Chondrocyte (in vitro differentiated cells): ENCODE measurements around the gene OPTC. TPM values are rescaled to one million over a fixed set of nuclear protein-coding genes. Genes with fewer than 3 reads are reported as not detected.

ENCODE experiments used
- DNase-seq: peaks from one replicate; pipeline ENCODE4 v3.0.0; 2021; ENCODE audit warnings: mixed read lengths, low spot score
- H3K27ac Mint-ChIP-seq: one replicate; pipeline ENCODE4 v1.8.0; 2021; ENCODE audit warnings: mild to moderate bottlenecking, moderate library complexity, mixed read lengths; ENCODE audit not compliant: unreplicated experiment
- H3K27me3 Mint-ChIP-seq: 2 replicates; pipeline ENCODE4 v1.8.0; 2021; ENCODE audit warnings: low read depth, mixed read lengths
- H3K36me3 Mint-ChIP-seq: 2 replicates; pipeline ENCODE4 v1.8.0; 2021; ENCODE audit warnings: low read depth, mixed read lengths
- H3K4me1 Mint-ChIP-seq: 2 replicates; pipeline ENCODE4 v1.8.0; 2021; ENCODE audit warnings: low read depth, mild to moderate bottlenecking, mixed read lengths
- H3K4me3 Mint-ChIP-seq: one replicate; pipeline ENCODE4 v1.8.0; 2021; ENCODE audit warnings: mild to moderate bottlenecking, moderate library complexity, mixed read lengths; ENCODE audit not compliant: unreplicated experiment
- H3K9me3 Mint-ChIP-seq: 2 replicates; pipeline ENCODE4 v1.8.0; 2021; ENCODE audit warnings: low read depth, mixed read lengths
- total RNA-seq: library from RNA; stranded (reverse); gene quantifications from 3 replicates; pipeline ENCODE4 v1.2.1, GENCODE V29; 2021
- TF ChIP-seq, protein P1 (sequence below): fragments of 200-600 bp; sonication (generic); IDR thresholded peaks from 2 replicates; pipeline ENCODE4 v1.5.0; 2021; ENCODE audit warnings: antibody characterized with exemption, mild to moderate bottlenecking, moderate library complexity

OPTC gene
- total RNA-seq, 1 donor from 2014 or later, result not detected

DNA sequence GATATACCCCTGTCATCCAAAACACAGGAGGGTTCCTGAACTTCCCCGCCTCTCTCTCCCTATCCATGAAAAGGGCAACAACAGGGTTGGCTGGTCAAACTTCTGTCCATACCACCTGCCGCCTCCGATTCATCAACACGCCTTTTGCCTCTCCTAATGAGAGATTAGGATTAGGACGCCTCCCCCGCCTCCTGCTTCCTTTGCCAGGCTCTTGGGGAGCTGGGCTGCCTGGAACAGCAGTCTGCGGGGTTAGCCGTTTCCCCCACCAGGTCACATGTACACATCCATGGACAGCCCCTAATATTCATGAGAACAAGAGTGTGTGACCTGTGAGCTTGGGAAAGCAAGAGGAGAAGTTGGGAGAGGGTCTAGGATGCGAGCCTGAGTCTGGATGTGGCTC lies 2.3 kb upstream of the OPTC start:
- H3K4me1 Mint-ChIP-seq, result peaks cover 9% of the 10 kb centered on the region
- no peak overlapping the region for H3K4me3 Mint-ChIP-seq
- no peak overlapping the region for H3K27ac Mint-ChIP-seq
- H3K27me3 Mint-ChIP-seq, result peaks cover 7% of the 10 kb centered on the region
- TF ChIP-seq, protein P1, sequence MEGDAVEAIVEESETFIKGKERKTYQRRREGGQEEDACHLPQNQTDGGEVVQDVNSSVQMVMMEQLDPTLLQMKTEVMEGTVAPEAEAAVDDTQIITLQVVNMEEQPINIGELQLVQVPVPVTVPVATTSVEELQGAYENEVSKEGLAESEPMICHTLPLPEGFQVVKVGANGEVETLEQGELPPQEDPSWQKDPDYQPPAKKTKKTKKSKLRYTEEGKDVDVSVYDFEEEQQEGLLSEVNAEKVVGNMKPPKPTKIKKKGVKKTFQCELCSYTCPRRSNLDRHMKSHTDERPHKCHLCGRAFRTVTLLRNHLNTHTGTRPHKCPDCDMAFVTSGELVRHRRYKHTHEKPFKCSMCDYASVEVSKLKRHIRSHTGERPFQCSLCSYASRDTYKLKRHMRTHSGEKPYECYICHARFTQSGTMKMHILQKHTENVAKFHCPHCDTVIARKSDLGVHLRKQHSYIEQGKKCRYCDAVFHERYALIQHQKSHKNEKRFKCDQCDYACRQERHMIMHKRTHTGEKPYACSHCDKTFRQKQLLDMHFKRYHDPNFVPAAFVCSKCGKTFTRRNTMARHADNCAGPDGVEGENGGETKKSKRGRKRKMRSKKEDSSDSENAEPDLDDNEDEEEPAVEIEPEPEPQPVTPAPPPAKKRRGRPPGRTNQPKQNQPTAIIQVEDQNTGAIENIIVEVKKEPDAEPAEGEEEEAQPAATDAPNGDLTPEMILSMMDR, result no peak
- DNase-seq, result no peak
- no peaks in the 10 kb centered on the region for H3K9me3 Mint-ChIP-seq
- peaks cover 2% of the 10 kb centered on the region for H3K36me3 Mint-ChIP-seq

DNA sequence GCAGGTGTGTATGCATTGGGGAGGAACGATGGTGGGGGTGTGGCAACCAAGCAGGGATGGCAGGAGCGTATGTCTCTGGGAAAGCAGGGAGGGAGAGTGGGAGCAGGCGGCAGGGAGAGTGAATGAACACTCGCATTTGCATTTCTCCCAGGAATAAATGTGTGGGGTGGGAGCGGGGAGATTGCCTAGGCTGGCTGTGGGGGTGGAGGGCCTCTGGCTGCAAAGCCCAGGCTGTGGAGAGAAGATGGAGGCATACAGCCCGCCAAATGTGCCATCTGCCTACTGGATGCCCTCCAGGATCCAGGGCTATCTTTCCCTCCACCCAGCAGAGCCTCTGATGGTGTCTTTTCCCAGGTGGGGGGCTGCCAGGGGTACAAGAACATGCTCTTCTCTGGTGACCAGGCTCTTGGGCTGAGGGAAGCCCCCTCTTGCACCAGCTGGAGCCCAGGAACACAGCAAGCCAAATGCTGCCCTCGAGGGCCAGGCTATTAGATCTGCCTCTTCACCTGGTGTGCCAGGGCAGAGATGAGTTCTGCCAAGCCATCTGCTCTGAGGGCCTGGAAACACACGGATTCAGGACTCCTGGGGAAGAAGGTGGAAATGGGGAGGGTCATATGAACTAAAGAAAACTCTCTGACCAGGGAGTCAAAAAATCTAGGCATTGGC lies 1.7 kb upstream of the OPTC start:
- Mint-ChIP-seq H3K27ac (no peak overlapping the region), H3K9me3 (no peaks in the 10 kb centered on the region), H3K4me1 (peaks cover 4% of the 10 kb centered on the region), H3K27me3 (peaks cover 7% of the 10 kb centered on the region), H3K4me3 (no peak overlapping the region), H3K36me3 (no peaks in the 10 kb centered on the region)
- DNase-seq, result no peak
- TF ChIP-seq, protein P1, result no peak

- Mint-ChIP-seq H3K27me3 (peaks cover 7% of the 10 kb centered on the region), H3K36me3 (no peaks in the 10 kb centered on the region), H3K4me3 (no peak overlapping the region), H3K27ac (no peak overlapping the region), H3K4me1 (no peaks in the 10 kb centered on the region), H3K9me3 (no peaks in the 10 kb centered on the region)
- TF ChIP-seq, protein P1, result no peak
- no peak for DNase-seq
Measured at GRCh38 chr1:203492748-203493130, 1.2 kb upstream of the OPTC start.

DNA sequence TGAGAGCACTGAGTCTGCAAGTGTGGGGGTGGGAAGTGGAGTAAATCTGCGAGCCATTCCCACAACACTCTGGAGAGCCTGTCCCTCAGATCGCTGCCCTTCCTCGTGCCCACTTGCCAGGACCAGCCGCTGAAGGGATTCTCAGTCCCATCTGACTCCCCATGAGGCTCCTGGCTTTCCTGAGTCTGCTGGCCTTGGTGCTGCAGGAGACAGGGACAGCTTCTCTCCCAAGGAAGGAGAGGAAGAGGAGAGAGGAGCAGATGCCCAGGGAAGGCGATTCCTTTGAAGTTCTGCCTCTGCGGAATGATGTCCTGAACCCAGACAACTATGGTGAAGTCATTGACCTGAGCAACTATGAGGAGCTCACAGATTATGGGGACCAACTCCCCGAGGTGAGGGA lies 1.9 kb downstream of the OPTC start:
- H3K4me3 Mint-ChIP-seq, result no peak overlapping the region
- no peaks in the 10 kb centered on the region for H3K36me3 Mint-ChIP-seq
- no peak overlapping the region for H3K27ac Mint-ChIP-seq
- peaks cover 7% of the 10 kb centered on the region for H3K27me3 Mint-ChIP-seq
- TF ChIP-seq, protein P1, result no peak
- no peaks in the 10 kb centered on the region for H3K4me1 Mint-ChIP-seq
- no peaks in the 10 kb centered on the region for H3K9me3 Mint-ChIP-seq
- no peak for DNase-seq

DNA sequence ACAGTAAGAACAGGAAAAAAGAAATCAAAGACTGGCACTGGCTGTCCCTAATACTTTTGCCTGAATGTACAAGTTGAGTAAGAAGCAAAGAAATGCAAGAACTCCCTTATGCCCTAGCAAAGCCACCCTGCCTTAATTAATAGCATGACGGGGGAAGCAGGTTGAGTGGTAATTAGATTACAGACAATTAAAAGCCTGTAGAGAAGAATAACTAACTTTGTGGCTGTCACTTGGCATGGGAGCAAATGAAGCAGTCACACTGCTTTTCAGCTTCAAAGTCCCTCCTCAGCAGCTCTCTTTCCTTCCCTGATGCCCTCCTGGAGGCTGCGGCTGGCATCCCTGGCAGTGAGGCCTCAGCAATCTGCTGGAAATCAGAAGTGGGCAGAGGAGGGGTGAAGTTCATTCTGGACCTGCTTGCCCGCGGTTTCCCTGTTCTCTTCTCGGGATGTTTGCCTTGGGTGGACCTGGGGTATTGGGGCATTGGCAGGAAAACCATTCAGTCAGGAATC lies 3.4 kb downstream of the OPTC start:
- Mint-ChIP-seq H3K36me3 (no peaks in the 10 kb centered on the region), H3K9me3 (no peaks in the 10 kb centered on the region), H3K27me3 (peaks cover 3% of the 10 kb centered on the region), H3K4me3 (no peak overlapping the region), H3K27ac (no peak overlapping the region), H3K4me1 (no peaks in the 10 kb centered on the region)
- TF ChIP-seq, protein P1, result no peak
- no peak for DNase-seq
